NB4 (cell line): ENCODE results near the gene PODXL.

Source experiments
- DNase-seq: peaks from one replicate; pipeline ENCODE4 v3.0.0; 2010; ENCODE audit warnings: low read depth
- H3K4me3 ChIP-seq: one replicate; pipeline ENCODE4 v1.5.1; 2011; ENCODE audit warnings: mild to moderate bottlenecking, low read depth, low read length, moderate library complexity
- CTCF ChIP-seq: IDR thresholded peaks from one replicate; pipeline ENCODE4 v1.5.1; 2012; ENCODE audit warnings: low read depth, low read length
- MAX ChIP-seq: IDR thresholded peaks from 2 replicates; pipeline ENCODE4 v1.6.1; 2011; ENCODE audit warnings: low read depth, low read length
- MYC ChIP-seq: IDR thresholded peaks from 2 replicates; pipeline ENCODE4 v1.6.1; 2011; ENCODE audit warnings: low read depth, low read length
- POLR2A ChIP-seq: IDR thresholded peaks from 2 replicates; pipeline ENCODE4 v1.6.1; 2011; ENCODE audit warnings: mild to moderate bottlenecking; ENCODE audit not compliant: insufficient read length; ENCODE audit errors: extremely low read depth

Gene PODXL

GRCh38 chr7:131500357-131500756, 56.1 kb downstream of the PODXL start:
- TF ChIP-seq CTCF (no peak), POLR2A (no peak), MYC (no peak), MAX (no peak)
- no peak for DNase-seq
- H3K4me3 ChIP-seq: no peak overlapping the region

- DNase-seq: no peak
- TF ChIP-seq POLR2A: no peak
- no peak for TF ChIP-seq MYC
- TF ChIP-seq CTCF: no peak
- no peak for TF ChIP-seq MAX
Observed at GRCh38 chr7:131499801-131500200, 56.6 kb downstream of the PODXL start.

GRCh38 chr7:131498237-131498885, 58.1 kb downstream of the PODXL start:
- DNase-seq: no peak
- H3K4me3 ChIP-seq: no peak overlapping the region
- no peak for TF ChIP-seq MYC
- no peak for TF ChIP-seq CTCF
- no peak for TF ChIP-seq MAX
- TF ChIP-seq POLR2A: no peak

More at GRCh38 chr7:131499801-131500200, 56.6 kb downstream of the PODXL start:
- H3K4me3 ChIP-seq: no peak overlapping the region

- no peak overlapping the region for H3K4me3 ChIP-seq
- no peak for DNase-seq
- no peak for TF ChIP-seq MAX
- TF ChIP-seq CTCF: no peak
- TF ChIP-seq MYC: no peak
- TF ChIP-seq POLR2A: no peak
Observed at GRCh38 chr7:131497454-131497853, 59.0 kb downstream of the PODXL start.

- no peak overlapping the region for H3K4me3 ChIP-seq
- no peak for DNase-seq
- TF ChIP-seq MAX: no peak
- no peak for TF ChIP-seq MYC
- TF ChIP-seq CTCF: no peak
- no peak for TF ChIP-seq POLR2A
Observed at GRCh38 chr7:131495669-131496498, 60.5 kb downstream of the PODXL start.
